DOHH2 (cell line): ENCODE measurements around the gene AQP12A.

Experiments used
- CTCF ChIP-seq: fragments of 200-600 bp; sonication (generic); IDR thresholded peaks from one replicate; pipeline ENCODE4 v1.5.1; 2014; ENCODE audit warnings: antibody characterized with exemption, mild to moderate bottlenecking, low read depth, low read length; ENCODE audit not compliant: poor library complexity, severe bottlenecking
- EZH2phosphoT487 ChIP-seq: fragments of 200-600 bp; sonication (generic); IDR thresholded peaks from 2 replicates; pipeline ENCODE4 v1.6.1; 2017; ENCODE audit warnings: borderline replicate concordance, mild to moderate bottlenecking, antibody characterized with exemption, low read length, moderate library complexity, mixed read lengths

- TF ChIP-seq CTCF (no peak), EZH2phosphoT487 (no peak)
Measured at GRCh38 chr2:240728827-240729226, 37.2 kb downstream of the AQP12A start.
